ENCODE measurements around the gene CLCC1.

DNA sequence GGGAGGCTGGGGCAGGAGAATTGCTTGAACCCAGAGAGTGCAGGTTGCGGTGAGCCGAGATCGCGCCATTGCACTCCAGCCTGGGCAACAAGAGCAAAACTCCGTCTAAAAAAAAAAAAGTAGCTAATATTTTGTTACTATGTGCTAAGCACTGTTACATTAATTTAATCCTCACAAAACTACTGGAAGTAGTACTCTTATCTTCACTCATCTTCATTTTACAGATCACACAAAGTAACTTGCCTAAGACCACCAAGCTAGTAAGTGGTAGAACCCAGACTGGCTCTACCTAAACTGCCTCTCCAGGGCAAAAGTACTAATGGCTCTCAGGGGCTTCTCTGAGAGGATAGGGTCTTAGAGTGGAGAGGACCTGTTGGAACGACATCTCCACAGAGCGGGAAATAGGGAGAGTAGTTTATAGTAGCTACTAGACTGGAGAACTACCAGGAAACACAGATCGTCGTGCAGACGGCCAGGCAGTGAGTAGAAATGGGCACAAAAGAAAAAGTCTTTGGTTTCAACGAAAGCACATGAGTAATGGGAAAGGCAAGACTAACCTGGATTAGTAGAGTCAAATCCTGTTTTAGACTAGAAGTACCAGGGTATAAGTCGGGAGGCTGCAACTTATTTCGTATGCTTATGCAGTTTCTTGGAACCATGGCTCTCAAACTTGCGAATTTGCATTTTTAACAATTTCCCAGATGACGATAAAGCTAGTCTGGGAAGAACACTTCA, 1.4 kb downstream of the CLCC1 start:
- TF ChIP-seq, protein P1, sequence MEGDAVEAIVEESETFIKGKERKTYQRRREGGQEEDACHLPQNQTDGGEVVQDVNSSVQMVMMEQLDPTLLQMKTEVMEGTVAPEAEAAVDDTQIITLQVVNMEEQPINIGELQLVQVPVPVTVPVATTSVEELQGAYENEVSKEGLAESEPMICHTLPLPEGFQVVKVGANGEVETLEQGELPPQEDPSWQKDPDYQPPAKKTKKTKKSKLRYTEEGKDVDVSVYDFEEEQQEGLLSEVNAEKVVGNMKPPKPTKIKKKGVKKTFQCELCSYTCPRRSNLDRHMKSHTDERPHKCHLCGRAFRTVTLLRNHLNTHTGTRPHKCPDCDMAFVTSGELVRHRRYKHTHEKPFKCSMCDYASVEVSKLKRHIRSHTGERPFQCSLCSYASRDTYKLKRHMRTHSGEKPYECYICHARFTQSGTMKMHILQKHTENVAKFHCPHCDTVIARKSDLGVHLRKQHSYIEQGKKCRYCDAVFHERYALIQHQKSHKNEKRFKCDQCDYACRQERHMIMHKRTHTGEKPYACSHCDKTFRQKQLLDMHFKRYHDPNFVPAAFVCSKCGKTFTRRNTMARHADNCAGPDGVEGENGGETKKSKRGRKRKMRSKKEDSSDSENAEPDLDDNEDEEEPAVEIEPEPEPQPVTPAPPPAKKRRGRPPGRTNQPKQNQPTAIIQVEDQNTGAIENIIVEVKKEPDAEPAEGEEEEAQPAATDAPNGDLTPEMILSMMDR (tag by site-specific recombination; IDR thresholded peaks at IDR 0.05) = no peak
- TF ChIP-seq, protein P2, sequence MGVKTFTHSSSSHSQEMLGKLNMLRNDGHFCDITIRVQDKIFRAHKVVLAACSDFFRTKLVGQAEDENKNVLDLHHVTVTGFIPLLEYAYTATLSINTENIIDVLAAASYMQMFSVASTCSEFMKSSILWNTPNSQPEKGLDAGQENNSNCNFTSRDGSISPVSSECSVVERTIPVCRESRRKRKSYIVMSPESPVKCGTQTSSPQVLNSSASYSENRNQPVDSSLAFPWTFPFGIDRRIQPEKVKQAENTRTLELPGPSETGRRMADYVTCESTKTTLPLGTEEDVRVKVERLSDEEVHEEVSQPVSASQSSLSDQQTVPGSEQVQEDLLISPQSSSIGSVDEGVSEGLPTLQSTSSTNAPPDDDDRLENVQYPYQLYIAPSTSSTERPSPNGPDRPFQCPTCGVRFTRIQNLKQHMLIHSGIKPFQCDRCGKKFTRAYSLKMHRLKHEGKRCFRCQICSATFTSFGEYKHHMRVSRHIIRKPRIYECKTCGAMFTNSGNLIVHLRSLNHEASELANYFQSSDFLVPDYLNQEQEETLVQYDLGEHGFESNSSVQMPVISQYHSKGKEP (tag by site-specific recombination; IDR thresholded peaks at IDR 0.05) = no peak
- no peak for TF ChIP-seq ZBTB8A (tag by site-specific recombination; IDR thresholded peaks at IDR 0.05)
- TF ChIP-seq, protein P3, sequence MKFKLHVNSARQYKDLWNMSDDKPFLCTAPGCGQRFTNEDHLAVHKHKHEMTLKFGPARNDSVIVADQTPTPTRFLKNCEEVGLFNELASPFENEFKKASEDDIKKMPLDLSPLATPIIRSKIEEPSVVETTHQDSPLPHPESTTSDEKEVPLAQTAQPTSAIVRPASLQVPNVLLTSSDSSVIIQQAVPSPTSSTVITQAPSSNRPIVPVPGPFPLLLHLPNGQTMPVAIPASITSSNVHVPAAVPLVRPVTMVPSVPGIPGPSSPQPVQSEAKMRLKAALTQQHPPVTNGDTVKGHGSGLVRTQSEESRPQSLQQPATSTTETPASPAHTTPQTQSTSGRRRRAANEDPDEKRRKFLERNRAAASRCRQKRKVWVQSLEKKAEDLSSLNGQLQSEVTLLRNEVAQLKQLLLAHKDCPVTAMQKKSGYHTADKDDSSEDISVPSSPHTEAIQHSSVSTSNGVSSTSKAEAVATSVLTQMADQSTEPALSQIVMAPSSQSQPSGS (tag by site-specific recombination; IDR thresholded peaks at IDR 0.05; ENCODE audit: low read depth) = no peak
- TF ChIP-seq, protein P4, sequence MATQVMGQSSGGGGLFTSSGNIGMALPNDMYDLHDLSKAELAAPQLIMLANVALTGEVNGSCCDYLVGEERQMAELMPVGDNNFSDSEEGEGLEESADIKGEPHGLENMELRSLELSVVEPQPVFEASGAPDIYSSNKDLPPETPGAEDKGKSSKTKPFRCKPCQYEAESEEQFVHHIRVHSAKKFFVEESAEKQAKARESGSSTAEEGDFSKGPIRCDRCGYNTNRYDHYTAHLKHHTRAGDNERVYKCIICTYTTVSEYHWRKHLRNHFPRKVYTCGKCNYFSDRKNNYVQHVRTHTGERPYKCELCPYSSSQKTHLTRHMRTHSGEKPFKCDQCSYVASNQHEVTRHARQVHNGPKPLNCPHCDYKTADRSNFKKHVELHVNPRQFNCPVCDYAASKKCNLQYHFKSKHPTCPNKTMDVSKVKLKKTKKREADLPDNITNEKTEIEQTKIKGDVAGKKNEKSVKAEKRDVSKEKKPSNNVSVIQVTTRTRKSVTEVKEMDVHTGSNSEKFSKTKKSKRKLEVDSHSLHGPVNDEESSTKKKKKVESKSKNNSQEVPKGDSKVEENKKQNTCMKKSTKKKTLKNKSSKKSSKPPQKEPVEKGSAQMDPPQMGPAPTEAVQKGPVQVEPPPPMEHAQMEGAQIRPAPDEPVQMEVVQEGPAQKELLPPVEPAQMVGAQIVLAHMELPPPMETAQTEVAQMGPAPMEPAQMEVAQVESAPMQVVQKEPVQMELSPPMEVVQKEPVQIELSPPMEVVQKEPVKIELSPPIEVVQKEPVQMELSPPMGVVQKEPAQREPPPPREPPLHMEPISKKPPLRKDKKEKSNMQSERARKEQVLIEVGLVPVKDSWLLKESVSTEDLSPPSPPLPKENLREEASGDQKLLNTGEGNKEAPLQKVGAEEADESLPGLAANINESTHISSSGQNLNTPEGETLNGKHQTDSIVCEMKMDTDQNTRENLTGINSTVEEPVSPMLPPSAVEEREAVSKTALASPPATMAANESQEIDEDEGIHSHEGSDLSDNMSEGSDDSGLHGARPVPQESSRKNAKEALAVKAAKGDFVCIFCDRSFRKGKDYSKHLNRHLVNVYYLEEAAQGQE (tag by site-specific recombination; IDR thresholded peaks at IDR 0.05) = no peak

Data from HEK293 (cell line).